ENCODE data around the gene AQP6.

Gene AQP6

GRCh38 chr12:49972641-49973360 is at the start of gene AQP6:
Gene AQP6 (plus strand): TSS chr12:49972947. CDS start chr12:49973174, 227 bp downstream.
- no peak for FAIRE-seq
- DNase-seq (ENCODE audit: extremely low spot score, insufficient read length, low read depth), result no peak

- FAIRE-seq, result no peak
- no peak for DNase-seq (ENCODE audit: extremely low spot score, insufficient read length, low read depth)
Measured at GRCh38 chr12:49923035-49923644, 49.6 kb upstream of the AQP6 start.

GRCh38 chr12:49923880-49924556 is 48.7 kb upstream of the AQP6 start:
- DNase-seq (ENCODE audit: extremely low spot score, insufficient read length, low read depth) (no peak), FAIRE-seq (no peak)

- FAIRE-seq (no peak), DNase-seq (ENCODE audit: extremely low spot score, insufficient read length, low read depth) (no peak)
Measured at GRCh38 chr12:49924628-49925246, 48.0 kb upstream of the AQP6 start.

GRCh38 chr12:49925433-49926204 is 47.1 kb upstream of the AQP6 start:
- FAIRE-seq (no peak), DNase-seq (ENCODE audit: extremely low spot score, insufficient read length, low read depth) (no peak)

- FAIRE-seq (no peak), DNase-seq (ENCODE audit: extremely low spot score, insufficient read length, low read depth) (no peak)
Measured at GRCh38 chr12:49928471-49928870, 44.3 kb upstream of the AQP6 start.

GRCh38 chr12:49929581-49929980 is 43.2 kb upstream of the AQP6 start:
- FAIRE-seq (no peak), DNase-seq (ENCODE audit: extremely low spot score, insufficient read length, low read depth) (no peak)

- DNase-seq (ENCODE audit: extremely low spot score, insufficient read length, low read depth) (no peak), FAIRE-seq (no peak)
Measured at GRCh38 chr12:49930515-49931288, 42.0 kb upstream of the AQP6 start.

- no peak for DNase-seq (ENCODE audit: extremely low spot score, insufficient read length, low read depth)
- no peak for FAIRE-seq
Measured at GRCh38 chr12:49932023-49932422, 40.7 kb upstream of the AQP6 start.

- FAIRE-seq (no peak), DNase-seq (ENCODE audit: extremely low spot score, insufficient read length, low read depth) (no peak)
Measured at GRCh38 chr12:49932533-49933130, 40.1 kb upstream of the AQP6 start.

GRCh38 chr12:49933796-49934195 is 39.0 kb upstream of the AQP6 start:
- no peak for FAIRE-seq
- DNase-seq (ENCODE audit: extremely low spot score, insufficient read length, low read depth), result no peak

GRCh38 chr12:49934505-49934904 is 38.2 kb upstream of the AQP6 start:
- FAIRE-seq (no peak), DNase-seq (ENCODE audit: extremely low spot score, insufficient read length, low read depth) (no peak)

GRCh38 chr12:49936925-49937324 is 35.8 kb upstream of the AQP6 start:
- no peak for FAIRE-seq
- no peak for DNase-seq (ENCODE audit: extremely low spot score, insufficient read length, low read depth)

GRCh38 chr12:49937639-49938300 is 35.0 kb upstream of the AQP6 start:
- no peak for DNase-seq (ENCODE audit: extremely low spot score, insufficient read length, low read depth)
- FAIRE-seq, result no peak

GRCh38 chr12:49939307-49939706 is 33.4 kb upstream of the AQP6 start:
- no peak for DNase-seq (ENCODE audit: extremely low spot score, insufficient read length, low read depth)
- FAIRE-seq, result no peak

GRCh38 chr12:49939707-49940106 is 33.0 kb upstream of the AQP6 start:
- FAIRE-seq, result no peak
- DNase-seq (ENCODE audit: extremely low spot score, insufficient read length, low read depth), result no peak

- DNase-seq (ENCODE audit: extremely low spot score, insufficient read length, low read depth) (no peak), FAIRE-seq (no peak)
Measured at GRCh38 chr12:49941556-49942511, 30.9 kb upstream of the AQP6 start.
